Fibroblast of peridontal ligament (primary cell): ENCODE data around the gene SLC8A2.

Source experiments
- DNase-seq: peaks from one replicate; pipeline ENCODE4 v3.0.0-alpha.2; 2010; ENCODE audit errors: extremely low read depth

SLC8A2 gene

DNA sequence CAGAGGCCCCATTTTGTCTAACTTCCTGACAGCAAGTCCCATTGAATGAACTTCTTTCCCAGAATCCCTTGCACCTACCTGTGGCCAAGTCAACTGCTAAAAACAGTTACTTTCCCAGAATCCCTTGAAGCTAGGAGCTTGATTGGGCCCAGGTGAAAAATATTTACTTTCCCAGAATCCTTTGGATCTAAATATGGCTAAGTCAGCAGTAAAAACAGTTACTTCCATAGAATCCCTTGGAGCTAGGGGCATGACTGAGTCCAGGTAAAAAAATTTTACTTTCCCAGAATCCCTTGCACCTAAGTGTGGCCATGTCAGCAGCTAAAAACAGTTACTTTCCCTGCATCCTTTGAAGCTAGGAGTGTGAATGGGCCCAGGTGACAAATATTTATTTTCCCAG is 39.2 kb downstream of the SLC8A2 start:
- no peak for DNase-seq

DNA sequence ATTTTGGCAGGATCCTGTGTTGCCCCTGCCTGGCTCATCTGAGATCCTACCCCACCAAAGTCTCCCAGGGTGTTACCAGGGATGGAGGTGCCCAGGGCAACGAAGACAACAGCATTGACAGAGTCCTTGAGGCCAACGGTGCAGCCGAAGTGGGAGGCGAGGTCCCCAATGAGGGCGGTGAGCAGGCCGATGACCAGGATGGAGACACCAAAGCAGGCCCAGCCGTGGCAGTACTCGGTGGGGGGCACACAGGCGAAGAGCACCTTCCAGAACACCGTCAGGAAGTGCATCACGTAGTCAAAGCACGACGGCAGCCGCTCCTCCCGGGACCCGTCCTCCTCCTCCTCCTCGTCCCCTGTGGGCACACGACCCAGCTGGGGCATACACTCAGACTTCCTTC is 39.6 kb downstream of the SLC8A2 start:
- DNase-seq, result no peak

DNA sequence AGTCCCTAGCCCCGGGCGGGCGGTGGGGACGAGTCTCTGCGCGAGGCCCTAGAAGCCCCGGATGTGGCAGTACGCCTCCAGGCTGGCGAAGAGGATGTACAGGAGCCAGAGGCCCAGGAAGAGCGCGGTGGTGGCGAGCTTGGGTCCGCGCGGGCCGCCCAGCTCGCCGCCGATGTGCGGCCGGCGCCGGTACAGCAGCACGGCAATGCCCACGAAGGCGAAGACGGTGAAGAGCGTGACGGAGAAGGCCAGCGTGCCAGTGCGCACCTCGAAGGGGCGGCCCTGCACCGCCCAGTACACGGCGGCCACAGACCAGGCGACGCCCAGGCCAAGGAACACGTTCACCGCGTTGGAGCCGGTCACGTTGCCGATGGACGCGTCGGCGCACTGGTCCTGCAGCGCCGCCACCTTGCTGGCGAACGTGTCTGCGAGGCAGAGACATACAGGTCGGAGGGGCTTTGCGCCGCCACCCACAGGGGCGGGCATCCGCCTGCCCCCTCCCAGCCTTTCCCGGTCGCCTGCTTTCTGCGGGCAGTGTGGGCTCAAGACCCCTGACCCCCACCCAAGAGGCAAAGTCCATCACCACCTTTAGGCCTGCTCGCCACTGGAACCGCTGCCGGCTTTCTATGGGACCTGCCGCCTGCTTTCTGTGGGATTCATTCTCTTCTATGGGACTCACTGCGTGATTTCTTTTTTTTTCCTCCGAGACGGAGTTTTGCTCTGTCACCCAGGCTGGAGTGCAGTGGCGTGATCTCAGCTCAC is 41.5 kb downstream of the SLC8A2 start:
- peak; percentile 12 for DNase-seq

DNA sequence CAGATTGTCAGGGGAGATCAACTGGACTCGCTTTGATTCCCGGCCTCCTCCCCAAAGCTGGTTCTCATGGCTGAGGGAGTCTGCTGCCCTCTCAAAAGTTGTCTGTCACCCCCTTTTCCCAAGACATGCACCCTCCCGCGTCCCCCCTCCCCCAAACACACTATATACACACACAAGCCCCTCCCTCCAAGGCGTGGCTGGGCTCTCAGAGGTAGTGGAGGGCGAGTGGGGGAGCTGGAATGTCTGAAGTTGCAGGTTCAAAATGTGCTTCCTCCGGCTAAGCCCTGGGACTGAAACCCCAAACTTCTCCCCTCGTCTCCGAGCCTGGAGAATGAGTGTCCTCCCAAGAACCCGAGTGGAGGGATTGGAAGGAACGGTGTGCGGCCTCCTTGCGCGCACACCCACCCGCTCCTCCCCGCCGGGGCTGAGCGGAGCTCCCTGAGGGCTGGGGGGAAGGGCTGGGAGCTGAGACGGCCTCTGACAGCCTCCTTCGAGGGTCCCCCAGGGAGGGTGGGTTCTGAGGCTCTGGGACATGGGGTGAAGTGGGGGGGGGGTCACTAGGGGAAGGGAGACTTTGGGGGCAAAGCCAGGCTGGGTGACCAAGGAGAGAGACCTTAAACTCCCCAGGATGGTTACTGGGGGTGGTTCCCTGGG is 42.4 kb downstream of the SLC8A2 start:
- no peak for DNase-seq

DNA sequence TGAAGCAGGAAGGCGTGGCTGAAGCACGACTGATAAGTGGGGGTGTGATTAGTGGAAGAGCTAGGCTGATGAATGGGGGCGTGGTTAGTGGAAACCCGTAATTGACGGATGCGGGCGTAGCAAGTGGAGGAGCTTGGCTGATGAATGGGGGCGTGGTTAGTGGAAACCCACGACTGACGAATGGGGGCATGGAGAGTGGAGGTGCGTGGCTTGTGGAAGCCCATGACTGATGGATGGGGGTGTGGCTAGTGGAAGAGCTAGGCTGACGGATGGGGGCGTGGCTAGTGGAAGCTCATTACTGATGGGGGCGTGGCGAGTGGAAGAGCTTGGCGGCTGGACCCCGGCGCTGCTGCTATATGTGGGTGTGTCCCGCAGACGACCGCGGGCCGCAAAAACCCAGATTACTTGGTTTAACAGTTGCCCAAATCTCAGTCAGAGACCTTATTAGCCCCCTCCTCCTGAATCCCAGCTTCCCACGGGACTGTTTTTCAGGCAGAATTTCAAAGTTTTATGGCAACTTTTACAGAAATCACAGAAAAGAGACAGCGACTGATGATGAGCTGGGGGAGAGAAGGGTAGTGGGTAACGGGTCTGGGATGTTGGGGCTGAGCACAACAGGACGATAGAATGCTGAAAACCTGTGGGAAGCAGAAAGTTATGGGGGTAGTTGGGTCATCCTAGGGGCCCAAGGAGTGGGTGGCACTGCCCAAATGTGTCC is 43.4 kb downstream of the SLC8A2 start:
- DNase-seq, result peak; percentile 97

DNA sequence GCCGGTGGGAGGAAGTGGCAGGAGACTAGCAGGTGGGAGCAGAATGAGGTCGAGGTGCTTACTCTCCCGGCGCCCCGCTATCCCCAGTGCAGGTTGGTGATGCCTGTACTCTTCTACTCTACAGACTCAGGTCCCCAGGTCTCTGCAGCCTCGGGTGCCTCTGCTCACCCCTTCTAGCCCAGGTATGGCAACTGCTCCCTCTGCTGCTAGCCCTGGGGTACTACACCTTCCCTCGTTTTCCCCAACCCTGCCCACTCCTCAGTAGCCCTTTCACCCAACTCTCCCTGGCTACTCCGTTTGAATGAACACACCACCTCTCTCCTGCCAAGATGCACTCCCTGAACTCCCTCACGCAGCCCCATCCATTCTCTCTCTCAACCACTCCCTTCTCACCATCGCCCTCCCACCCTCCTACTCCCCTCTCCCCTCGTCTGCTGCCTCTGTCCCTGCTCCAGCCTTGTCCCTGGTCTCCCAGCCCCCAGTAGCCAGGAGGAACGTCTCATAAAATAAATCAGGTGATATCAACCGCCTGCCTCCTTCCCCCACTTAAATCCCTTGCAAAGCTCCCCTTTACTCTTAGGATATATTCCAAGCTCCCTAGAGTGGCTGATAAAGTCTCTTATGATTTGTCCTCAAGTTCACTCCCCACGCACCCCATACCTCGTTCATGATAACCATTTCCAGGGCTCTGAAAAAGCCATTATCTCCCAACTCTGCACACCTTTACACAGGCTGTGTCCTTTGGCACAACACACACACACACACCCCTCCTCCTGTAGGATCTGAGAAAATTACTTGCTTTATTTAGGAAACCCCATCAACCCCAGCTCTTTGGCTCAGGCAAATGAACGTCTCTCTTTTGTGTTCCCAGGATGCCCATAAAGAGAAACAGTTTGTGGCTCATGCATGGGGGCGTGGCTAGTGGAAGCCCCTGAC is 44.2 kb downstream of the SLC8A2 start:
- peak; percentile 46 for DNase-seq

DNA sequence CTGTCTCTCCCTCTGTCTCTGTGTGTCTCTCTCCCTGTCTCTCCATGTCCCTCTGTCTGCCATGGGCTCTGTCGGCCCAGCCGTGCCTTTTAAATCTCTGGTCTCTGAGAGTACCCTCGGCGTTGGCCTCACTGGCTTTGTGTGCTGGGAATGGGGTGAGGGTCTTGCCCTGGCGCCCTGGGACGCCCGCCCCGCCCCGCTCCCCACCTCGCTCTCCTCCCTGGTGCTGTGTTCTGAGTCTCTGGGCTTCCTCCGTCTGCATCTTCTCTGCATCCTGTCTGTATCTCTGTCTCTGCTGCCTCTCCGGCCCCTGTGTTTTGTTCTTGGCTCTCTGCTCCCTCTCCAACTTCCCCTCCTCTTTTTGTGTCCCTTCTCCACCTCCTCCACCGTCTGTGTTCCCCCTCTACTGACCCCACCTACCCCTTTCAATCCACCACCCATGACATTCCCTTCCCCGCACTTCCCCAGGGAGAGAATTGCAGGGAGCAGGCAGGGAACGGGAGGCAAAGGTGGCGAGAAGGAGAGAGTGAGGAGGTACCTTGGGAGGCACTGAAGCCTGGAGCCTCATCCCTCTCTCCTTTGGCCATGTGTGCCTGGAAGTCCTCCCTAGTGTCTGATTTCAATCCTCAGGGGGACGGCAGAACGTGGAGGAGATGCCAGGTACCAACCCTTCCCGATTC is 48.4 kb downstream of the SLC8A2 start:
- no peak for DNase-seq

DNA sequence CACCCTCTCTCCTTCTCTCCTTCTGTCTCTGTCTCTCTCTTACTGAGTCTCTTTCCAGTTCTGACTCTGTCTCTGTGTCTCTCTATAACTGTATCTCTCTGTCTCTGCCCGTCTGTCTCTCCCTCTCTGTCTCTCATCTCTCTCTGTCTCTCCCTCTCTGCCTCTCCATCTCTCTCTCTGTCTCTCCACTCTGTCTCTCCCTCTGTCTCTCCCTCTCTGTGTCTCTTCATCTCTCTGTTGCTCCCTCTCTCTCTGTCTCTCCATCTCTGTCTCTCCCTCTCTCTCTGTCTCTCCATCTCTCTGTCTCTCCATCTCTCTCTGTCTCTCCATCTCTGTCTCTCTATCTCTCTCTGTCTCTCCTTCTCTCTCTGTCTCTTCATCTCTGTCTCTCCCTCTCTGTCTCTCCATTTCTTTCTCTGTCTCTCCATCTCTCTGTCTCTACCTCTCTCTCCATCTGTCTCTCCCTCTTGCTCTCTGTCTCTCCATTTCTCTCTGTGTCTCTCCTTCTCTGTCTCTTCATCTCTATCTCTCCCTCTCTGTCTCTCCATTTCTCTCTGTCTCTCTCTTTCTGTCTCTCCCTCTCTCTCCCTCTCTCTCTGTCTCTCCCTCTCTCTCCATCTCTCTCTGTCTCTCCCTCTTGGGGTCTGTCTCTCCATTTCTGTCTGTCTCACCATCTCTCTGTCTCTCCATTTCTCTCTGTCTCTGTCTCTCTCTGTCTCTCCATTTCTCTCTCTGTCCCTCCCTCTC is 49.1 kb downstream of the SLC8A2 start:
- DNase-seq, result no peak

DNA sequence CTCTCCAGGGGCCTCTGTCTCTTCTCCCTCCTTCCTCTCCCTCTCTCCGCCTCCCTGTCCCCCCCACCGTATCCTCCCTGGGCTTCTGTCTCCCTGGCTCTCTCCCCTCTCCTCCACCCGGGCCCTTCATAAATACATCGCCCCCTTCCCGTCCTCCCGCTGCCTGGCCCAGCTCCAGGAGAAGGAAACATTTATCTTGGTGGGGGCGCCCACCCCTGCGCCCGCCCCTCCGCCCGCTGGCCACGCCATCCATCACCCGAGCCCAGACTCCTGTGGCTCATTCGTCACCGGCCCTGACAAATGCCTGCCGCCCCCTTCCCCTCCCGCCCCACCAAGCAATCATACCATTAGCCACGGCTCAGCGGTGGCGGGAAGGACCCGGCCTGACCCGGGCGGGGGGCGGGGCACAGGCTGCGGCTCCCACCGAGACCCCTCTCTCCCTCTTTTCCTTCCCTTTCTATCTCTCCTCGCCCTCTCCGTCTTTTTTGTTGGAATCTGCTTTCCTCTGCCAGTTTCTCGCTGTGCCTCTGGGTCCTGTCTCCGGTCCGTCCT is 49.8 kb downstream of the SLC8A2 start:
- DNase-seq, result no peak

DNA sequence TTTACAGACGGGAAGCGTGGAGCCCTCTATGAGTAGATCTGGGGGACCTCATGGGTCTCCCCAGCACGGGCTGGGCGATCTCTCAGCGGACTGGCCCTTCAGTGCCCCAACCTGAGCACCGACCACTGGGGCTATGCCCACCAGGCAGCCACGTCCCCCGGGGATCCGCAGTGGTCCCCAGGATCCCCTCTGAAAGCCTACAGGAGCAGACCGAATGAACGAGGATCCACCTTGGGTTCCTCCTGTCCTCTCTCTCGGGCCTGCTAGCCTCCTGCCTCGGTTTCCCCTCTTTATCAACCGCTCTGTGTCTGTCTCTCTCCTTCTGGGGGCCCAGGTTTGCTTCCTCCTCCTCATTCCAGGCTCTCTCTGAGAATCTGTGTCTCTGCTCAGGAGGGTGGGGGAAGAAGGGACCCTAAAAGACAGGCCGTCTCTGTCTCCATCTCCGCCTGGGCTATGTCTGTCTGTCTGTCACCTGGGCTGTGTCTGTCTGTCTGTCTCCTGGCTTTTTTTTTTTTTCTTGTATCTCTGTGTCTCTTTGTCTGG is 50.4 kb downstream of the SLC8A2 start:
- no peak for DNase-seq

DNA sequence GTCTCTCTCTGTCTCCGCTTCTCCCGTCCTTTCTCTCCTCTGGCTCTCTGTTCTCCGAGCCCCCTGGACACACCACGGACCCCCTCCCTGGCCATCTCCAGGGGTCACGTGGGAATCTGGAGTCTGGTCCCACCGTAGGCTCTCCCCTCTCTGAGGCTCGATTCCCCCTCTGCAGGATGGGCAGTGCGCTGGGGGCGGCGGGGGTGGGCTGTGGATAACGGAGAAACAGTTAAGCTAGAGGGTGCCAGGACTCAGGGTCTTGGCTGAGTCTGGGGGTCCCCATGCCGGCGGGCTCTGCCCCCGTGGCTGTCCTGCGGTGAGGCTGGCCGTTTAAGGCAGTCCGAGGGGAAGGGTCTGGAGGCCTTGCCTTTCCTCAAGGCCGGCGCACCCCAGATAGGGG is 51.9 kb downstream of the SLC8A2 start:
- DNase-seq, result no peak

DNA sequence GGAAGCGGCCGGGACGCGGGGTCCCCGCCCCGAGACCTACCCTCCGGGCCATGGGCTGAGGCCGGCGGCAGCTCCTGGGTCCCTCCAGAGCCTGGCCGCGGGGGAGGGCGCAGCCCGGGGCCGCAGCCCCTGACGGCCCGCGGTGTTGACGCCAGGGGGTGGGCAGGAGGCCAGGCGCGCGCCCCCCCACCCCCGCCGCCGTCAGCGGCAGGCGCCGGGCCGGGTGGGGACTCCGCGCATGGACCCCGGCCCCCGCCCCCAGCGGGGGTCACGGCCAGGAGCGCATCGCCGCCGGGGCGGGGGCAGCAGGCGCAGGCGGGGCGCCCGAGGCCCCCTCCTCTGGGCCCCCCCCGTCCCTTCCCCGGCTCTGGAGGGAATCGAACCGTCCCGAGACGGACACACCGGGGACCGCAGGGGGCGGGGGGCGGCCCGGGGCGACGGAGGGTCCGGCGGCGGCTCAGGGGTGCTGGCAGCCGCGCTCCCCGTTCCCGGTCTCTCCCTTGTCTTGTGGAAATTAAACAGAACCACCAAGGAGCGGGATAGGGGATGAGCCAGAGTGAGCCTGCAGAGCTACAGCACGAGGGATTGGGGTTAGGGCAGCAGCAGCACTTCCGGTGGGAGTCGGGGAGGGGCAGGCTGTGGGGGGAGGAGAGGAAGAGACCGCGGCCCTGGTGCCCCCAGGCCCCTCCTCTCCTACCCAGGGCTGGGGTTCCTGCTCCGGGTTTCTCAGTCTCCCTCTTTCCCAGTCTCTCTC is 52.5 kb downstream of the SLC8A2 start, which contains the start of gene MEIS3:
MEIS3 (minus strand) TSS at position 498 of the 754 bp plus-strand sequence; CDS start at position 52, 446 bp downstream.
- no peak for DNase-seq

DNA sequence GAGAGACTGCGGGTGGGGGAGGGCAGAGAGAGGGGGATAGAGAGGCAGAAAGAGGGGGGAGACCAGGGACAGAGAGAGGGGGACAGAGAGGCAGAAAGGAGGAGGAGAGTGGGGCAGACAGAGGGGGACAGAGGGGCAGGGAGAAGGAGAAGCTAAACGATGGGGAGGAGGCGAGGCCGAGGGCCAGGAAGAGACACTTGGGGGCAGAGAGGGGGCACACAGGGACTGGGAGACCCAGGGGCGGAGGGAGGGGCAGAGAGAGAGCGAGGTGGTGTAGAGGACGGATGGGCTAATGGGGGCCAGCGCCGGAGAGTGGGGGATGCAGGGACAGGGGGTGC is 53.0 kb downstream of the SLC8A2 start:
- no peak for DNase-seq

DNA sequence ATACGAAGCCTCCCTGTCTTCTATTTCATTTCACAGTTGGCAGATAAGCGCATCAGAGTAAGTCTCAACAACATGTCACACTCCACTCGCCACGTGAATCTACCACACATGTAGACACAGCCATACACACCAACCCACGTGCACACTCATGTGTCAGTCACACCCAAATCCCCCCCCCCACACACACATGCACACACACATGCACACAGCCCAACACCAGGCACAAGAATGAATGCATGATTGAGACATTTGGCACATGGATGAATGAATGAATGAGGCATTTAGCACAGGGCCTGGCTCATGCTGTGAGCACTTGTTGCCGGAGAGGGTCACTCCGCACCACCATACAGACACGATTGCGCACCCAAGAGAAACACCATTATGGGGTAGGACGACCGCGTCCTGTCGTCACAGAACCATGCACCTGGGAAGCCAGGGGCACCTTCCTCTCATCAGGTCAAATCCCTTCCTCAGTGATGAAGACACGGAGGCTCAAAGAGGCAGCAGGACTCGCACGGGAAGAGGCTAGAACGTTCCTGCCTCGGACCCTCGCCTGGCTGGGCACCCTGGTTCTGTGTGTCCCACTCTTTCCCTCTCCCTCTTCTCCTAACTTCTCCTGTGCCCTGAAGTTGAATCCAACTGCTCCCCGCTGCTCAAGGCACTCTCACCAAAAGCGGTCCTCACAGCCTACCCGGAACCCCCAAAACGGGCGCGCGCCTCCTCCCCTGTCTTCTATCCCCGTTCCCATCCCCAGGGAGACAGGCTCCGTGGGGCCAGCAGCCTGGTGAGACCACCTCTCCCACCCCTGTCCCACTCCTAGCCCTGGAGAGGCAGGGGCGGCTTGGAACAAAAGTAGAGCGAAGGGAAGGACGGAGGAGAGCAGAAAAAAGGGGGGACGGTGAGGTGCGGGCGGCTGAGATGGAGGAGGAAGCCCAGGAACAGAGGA is 53.7 kb downstream of the SLC8A2 start:
- peak; percentile 19 for DNase-seq

DNA sequence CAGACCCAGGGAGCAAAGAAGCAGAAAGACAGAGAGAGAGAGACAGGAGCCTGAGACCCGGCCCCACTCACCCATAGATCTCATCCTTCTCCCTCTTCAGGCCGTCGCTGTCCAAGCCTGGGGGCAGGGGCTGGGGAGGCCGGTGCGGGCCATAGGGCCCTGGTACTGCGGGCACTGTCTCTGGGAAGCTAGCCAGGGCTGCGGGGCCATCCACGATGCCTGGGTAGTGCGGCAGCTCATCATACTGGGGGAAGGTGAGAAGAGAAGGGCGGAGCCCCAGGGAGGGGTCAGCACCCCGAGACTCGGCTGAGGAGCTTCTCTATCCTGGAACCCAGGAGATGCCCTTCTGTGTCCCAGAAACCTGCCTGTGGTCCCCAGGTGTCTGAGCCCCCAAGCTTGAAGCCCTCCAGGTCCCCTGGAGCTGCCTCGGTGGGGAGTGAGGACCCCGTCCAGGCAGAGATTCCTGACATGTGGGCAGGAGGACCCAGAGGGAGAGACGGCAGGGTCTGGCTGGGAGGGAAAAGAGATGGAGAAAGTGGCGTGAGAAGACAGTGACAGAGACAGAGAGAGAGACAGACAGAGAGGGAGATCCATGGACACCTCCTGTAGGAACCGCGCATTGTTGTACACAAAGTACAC is 54.5 kb downstream of the SLC8A2 start:
- DNase-seq, result no peak

DNA sequence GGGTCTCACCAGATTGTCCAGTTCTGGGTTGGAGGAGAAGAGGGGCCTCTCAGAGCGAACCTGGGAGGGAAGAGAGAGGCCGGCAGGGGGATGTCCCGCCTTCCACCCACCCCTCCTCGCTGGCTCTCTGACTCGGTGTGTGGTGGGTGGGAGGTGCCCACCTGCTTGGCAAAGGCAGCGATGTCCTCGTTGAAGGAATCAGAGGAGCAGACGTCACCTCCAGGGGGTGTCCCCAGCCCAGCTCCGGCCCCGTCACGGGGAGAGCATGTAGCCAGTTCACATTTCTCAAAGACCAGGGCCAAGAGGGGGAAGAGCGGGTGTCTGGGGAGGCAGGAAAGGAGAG is 55.1 kb downstream of the SLC8A2 start:
- DNase-seq, result no peak

DNA sequence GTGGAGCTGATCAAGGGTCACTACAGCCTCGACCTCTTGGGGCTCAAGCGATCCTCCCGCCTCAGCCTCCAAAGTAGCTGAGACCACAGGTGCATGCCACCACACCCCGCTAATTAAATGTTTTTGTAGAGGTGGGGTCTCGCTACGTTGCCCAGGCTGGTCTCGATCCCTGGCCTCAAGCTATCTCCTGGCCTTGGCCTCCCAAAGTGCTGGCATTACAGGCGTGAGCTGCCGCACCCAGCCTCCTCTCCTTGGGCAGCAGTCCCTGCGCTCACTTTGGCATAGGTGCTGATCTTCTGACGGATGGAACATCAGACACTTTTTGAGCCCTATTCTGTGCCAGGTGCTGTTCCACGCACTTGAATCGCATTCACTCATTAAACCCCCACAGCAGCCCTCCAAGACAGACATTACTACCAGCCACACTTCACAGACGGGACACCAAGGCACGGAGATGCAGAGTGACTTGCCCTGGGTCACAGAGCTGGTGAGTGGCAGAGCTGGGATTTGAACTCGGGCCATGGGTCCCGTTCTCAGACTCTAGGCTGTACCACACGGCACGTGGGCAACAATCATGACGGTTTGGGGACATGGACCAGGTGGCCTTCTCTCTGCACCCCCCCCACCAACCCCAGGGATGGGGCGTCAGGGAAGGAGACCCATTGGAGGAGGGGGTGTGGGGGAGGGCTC is 55.6 kb downstream of the SLC8A2 start:
- DNase-seq, result no peak
